SK-N-SH (cell line): ENCODE measurements around the gene MAP2.

Experiments
- CHD2 ChIP-seq: fragments of 150-350 bp; IDR thresholded peaks from 2 replicates; pipeline ENCODE4 v1.6.1; 2018; ENCODE audit warnings: low read length; ENCODE audit not compliant: partially characterized antibody
- CTCF ChIP-seq: fragments of 200-600 bp; sonication (generic); IDR thresholded peaks from 2 replicates; pipeline ENCODE4 v1.6.1; 2017; ENCODE audit warnings: antibody characterized with exemption, mild to moderate bottlenecking, moderate library complexity
- EP300 ChIP-seq, 2 experiments: IDR thresholded peaks; 2 replicates each; pipeline versions ENCODE4 v1.4.0 to v1.6.1; 2012; ENCODE audit warnings: borderline replicate concordance in 1 of 2, low read depth in 1 of 2, low read length in 1 of 2
- FOXM1 ChIP-seq: IDR thresholded peaks from 2 replicates; pipeline ENCODE4 v1.4.0; 2012; ENCODE audit warnings: low read depth, mild to moderate bottlenecking
- MAX ChIP-seq: IDR thresholded peaks from 2 replicates; pipeline ENCODE4 v1.4.0; 2012; ENCODE audit warnings: low read depth
- RCOR1 ChIP-seq: fragments of 150-350 bp; IDR thresholded peaks from 2 replicates; pipeline ENCODE4 v1.6.1; 2017; ENCODE audit warnings: antibody characterized with exemption, low read length
- SIN3A ChIP-seq: IDR thresholded peaks from 2 replicates; pipeline ENCODE4 v1.6.1; 2012; ENCODE audit warnings: low read depth, mild to moderate bottlenecking, low read length, moderate library complexity, borderline replicate concordance
- TAF1 ChIP-seq: IDR thresholded peaks from 2 replicates; pipeline ENCODE4 v1.6.1; 2012; ENCODE audit warnings: low read depth, mild to moderate bottlenecking, low read length, moderate library complexity, borderline replicate concordance
- ZBTB33 ChIP-seq: IDR thresholded peaks from 2 replicates; pipeline ENCODE4 v1.4.0; 2012; ENCODE audit warnings: low read depth, borderline replicate concordance

- no peak for TF ChIP-seq CTCF
- TF ChIP-seq ZBTB33: no peak
- peak; percentile 91 for TF ChIP-seq CHD2
- peak; percentile 100 for TF ChIP-seq RCOR1
- peak; percentile 47 to 98; a peak in 3 of 4 replicates for TF ChIP-seq EP300 (IDR thresholded peaks at IDR 0.05; ENCODE audit: borderline replicate concordance in 1 of 2, low read depth in 1 of 2, low read length in 1 of 2)
- TF ChIP-seq SIN3A: peak; percentile 75; the same call in 1 of the 2 replicates
- TF ChIP-seq TAF1: no peak
- peak; percentile 94 for TF ChIP-seq MAX
- TF ChIP-seq FOXM1: no peak
These were observed 239.3 kb downstream of the MAP2 start for GRCh38 chr2:209663139-209663538.
